Mucosa of rectum (tissue), 2 donors: ENCODE results near the gene TRIM37.

ENCODE experiments used
- H3K27ac ChIP-seq, 2 donors: one replicate each; pipeline ENCODE4 v1.7.0; 2013; ENCODE audit warnings: inconsistent platforms in 2 of 2, low read depth in 2 of 2, low read length in 2 of 2
- H3K27me3 ChIP-seq, 2 donors: one replicate each; pipeline ENCODE4 v1.7.0; 2013; ENCODE audit warnings: low read length in 2 of 2; ENCODE audit not compliant: control insufficient read depth in 2 of 2, insufficient read depth in 2 of 2
- H3K36me3 ChIP-seq, 2 donors: one replicate each; pipeline ENCODE4 v1.7.0; 2013; ENCODE audit warnings: low read length in 2 of 2; ENCODE audit not compliant: control insufficient read depth in 2 of 2, insufficient read depth in 2 of 2
- H3K4me1 ChIP-seq, 2 donors: one replicate each; pipeline ENCODE4 v1.7.0; 2013; ENCODE audit warnings: low read length in 2 of 2, mild to moderate bottlenecking in 1 of 2; ENCODE audit not compliant: control insufficient read depth in 2 of 2, insufficient read depth in 2 of 2
- H3K4me3 ChIP-seq, 2 donors: one replicate each; pipeline ENCODE4 v1.7.0; 2013; ENCODE audit warnings: low read length in 2 of 2
- H3K9ac ChIP-seq, 2 donors: one replicate each; pipeline ENCODE4 v1.7.0; 2013; ENCODE audit warnings: low read length in 2 of 2, low read depth in 1 of 2, mild to moderate bottlenecking in 1 of 2
- H3K9me3 ChIP-seq, 2 donors: one replicate each; pipeline ENCODE4 v1.7.0; 2013; ENCODE audit warnings: low read length in 2 of 2; ENCODE audit not compliant: control insufficient read depth in 2 of 2
- donor health status: healthy.
- donor health status: Normal muscosa, but diverticular disease.

TRIM37 gene

GRCh38 chr17:59046192-59046591 lies 60.5 kb downstream of the TRIM37 start:
- H3K27ac ChIP-seq = no peak overlapping the region
- H3K9ac ChIP-seq = no peak overlapping the region
- H3K4me1 ChIP-seq = no peaks in the 10 kb centered on the region
- peaks cover 14 to 15% of the 10 kb centered on the region in 2 donors for H3K36me3 ChIP-seq
- H3K9me3 ChIP-seq = no peaks in the 10 kb centered on the region
- no peak overlapping the region for H3K4me3 ChIP-seq
- no peaks in the 10 kb centered on the region for H3K27me3 ChIP-seq

DNA sequence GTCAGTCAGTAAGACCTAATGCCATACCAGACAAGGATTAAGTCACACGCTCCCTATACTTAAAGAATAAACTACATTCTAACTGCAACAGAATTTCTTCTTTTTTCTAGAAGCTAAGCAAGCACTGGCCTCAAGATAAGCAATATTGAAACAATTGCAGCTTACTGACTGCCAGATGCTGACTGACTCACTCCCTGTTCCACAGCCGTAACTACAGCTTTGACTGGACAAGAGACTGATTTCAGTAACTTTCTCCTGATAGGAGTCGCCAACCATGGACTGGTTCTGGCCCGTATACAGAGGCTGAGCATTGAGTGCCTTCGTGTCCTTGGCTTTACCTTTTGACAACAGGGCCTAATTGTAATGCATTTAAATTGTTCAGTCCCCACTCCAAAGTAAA lies 67.9 kb downstream of the TRIM37 start:
- Histone ChIP-seq H3K4me1 (no peaks in the 10 kb centered on the region), H3K27ac (no peak overlapping the region), H3K27me3 (no peaks in the 10 kb centered on the region), H3K9ac (no peak overlapping the region), H3K9me3 (no peaks in the 10 kb centered on the region), H3K36me3 (peaks cover 9 to 16% of the 10 kb centered on the region in 2 donors), H3K4me3 (no peak overlapping the region)

GRCh38 chr17:59037960-59038359 lies 68.7 kb downstream of the TRIM37 start:
- no peak overlapping the region for H3K27ac ChIP-seq

GRCh38 chr17:59030811-59031210 lies 75.9 kb downstream of the TRIM37 start:
- no peak overlapping the region for H3K4me3 ChIP-seq
- no peaks in the 10 kb centered on the region for H3K4me1 ChIP-seq
- no peak overlapping the region for H3K27ac ChIP-seq
- no peaks in the 10 kb centered on the region for H3K9me3 ChIP-seq
- no peaks in the 10 kb centered on the region for H3K27me3 ChIP-seq
- peaks cover 4 to 13% of the 10 kb centered on the region in 2 donors for H3K36me3 ChIP-seq
- no peak overlapping the region for H3K9ac ChIP-seq

More at GRCh38 chr17:59037960-59038359, 68.7 kb downstream of the TRIM37 start:
- Histone ChIP-seq H3K4me3 (no peak overlapping the region), H3K36me3 (peaks cover 4 to 11% of the 10 kb centered on the region in 2 donors), H3K27me3 (no peaks in the 10 kb centered on the region), H3K9ac (no peak overlapping the region), H3K9me3 (no peaks in the 10 kb centered on the region), H3K4me1 (no peaks in the 10 kb centered on the region)

GRCh38 chr17:59028328-59028727 lies 78.4 kb downstream of the TRIM37 start:
- H3K36me3 ChIP-seq = peaks cover 4 to 13% of the 10 kb centered on the region in 2 donors

GRCh38 chr17:59027750-59028149 lies 78.9 kb downstream of the TRIM37 start:
- H3K9ac ChIP-seq = no peak overlapping the region
- H3K27ac ChIP-seq = no peak overlapping the region
- H3K9me3 ChIP-seq = no peaks in the 10 kb centered on the region
- no peaks in the 10 kb centered on the region for H3K4me1 ChIP-seq
- no peak overlapping the region for H3K4me3 ChIP-seq
- H3K27me3 ChIP-seq = no peaks in the 10 kb centered on the region
- peaks cover 4 to 12% of the 10 kb centered on the region in 2 donors for H3K36me3 ChIP-seq

More at GRCh38 chr17:59028328-59028727, 78.4 kb downstream of the TRIM37 start:
- H3K4me3 ChIP-seq = no peak overlapping the region
- H3K4me1 ChIP-seq = no peaks in the 10 kb centered on the region
- H3K9ac ChIP-seq = no peak overlapping the region
- no peaks in the 10 kb centered on the region for H3K9me3 ChIP-seq
- no peak overlapping the region for H3K27ac ChIP-seq
- no peaks in the 10 kb centered on the region for H3K27me3 ChIP-seq

DNA sequence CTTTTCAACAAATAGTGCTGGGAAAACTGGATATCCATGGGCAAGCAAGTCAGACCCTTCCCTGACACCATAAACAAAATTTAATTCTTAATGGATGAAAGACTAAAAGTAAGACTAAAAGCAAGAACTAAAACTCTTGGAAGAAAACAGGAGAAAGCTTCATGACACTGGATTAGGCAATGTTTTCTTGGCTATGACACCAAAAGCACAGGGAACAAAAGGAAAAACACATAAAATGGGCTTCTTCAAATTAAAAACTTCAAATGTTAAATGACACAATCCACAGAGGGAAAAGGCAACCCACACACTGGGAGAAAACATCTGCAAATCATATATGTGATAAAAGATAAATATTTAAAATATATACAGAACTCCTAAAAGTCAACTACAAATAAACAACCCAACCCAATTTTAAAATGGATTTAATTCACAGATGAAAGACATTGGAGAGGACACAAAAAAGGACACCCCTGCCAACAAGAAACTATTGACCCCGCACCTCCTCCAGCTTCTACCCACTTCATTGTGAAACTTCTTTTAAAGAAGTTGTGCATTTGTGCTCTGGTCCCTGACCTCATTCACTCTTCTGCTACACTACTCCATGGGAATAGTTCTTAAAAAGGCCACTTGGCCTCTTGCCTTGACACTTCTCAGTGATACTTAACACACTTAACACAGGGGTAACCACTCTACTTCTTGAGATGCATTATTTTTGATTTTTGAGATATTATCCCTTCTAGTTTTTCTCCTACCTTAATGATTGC lies 80.3 kb downstream of the TRIM37 start:
- no peak overlapping the region for H3K27ac ChIP-seq

GRCh38 chr17:59024916-59025315 lies 81.8 kb downstream of the TRIM37 start:
- Histone ChIP-seq H3K9ac (no peak overlapping the region), H3K27ac (no peak overlapping the region), H3K27me3 (no peaks in the 10 kb centered on the region), H3K4me1 (no peaks in the 10 kb centered on the region), H3K36me3 (peaks cover 4 to 11% of the 10 kb centered on the region in 2 donors), H3K4me3 (no peak overlapping the region), H3K9me3 (no peaks in the 10 kb centered on the region)

More for the DNA sequence above, 80.3 kb downstream of the TRIM37 start:
- Histone ChIP-seq H3K4me3 (no peak overlapping the region), H3K4me1 (no peaks in the 10 kb centered on the region), H3K9me3 (no peaks in the 10 kb centered on the region), H3K36me3 (peaks cover 4 to 9% of the 10 kb centered on the region in 2 donors), H3K9ac (no peak overlapping the region), H3K27me3 (no peaks in the 10 kb centered on the region)

DNA sequence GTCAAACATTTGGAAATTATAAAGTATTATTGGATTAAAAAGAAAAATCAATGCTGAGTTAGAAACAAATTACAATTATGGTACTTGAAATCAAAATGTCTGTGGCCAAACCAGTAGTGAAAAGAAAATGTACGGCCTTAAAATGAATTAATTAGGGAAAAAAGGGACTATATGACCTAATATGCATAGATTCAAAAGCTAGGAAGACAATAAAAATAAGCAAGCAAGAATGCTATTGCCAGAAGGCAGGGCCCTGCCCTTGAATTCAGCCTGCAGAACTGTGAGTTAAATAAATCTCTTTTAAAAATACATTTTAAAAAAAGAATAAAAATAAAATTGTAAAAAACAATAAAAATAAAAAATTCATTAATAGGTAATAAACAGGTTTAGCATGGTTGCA lies 88.7 kb downstream of the TRIM37 start:
- no peaks in the 10 kb centered on the region for H3K4me1 ChIP-seq
- H3K4me3 ChIP-seq = no peak overlapping the region
- peaks cover 0 to 13% of the 10 kb centered on the region in 2 donors for H3K36me3 ChIP-seq
- H3K9me3 ChIP-seq = no peaks in the 10 kb centered on the region
- no peak overlapping the region for H3K9ac ChIP-seq
- H3K27me3 ChIP-seq = no peaks in the 10 kb centered on the region
- no peak overlapping the region for H3K27ac ChIP-seq

DNA sequence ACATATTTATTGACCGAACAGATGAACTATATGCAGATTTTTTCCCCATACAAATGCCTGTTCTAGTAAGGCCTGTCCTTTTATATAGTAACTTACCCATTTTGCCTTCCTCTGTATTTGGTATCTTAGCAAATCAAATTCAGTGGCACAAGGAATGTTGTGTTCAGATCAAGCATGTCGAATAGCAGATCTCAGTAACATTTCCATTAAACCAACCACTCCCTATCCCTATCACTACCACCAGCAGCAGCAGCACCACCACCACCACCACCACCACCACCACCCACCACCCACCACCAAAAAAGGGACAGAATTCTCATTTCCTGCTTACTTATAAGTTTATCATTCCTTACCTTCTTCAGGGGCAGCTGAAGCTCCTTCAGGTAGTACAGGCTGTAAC lies 94.7 kb downstream of the TRIM37 start:
- Histone ChIP-seq H3K36me3 (peaks cover 5 to 18% of the 10 kb centered on the region in 2 donors), H3K9ac (no peak overlapping the region), H3K4me1 (no peaks in the 10 kb centered on the region), H3K9me3 (no peaks in the 10 kb centered on the region), H3K27me3 (no peaks in the 10 kb centered on the region), H3K27ac (no peak overlapping the region), H3K4me3 (no peak overlapping the region)
